Glomerular endothelial cell (primary cell): ENCODE measurements around the gene RPS6KA4. TPM values are rescaled to one million over a fixed set of nuclear protein-coding genes. Genes with fewer than 3 reads are reported as not detected.

ENCODE experiments used
- DNase-seq: peaks from one replicate; pipeline ENCODE4 v3.0.0-alpha.2; 2011; ENCODE audit warnings: low read depth, low spot score; ENCODE audit errors: extremely low read depth
- total RNA-seq: library from RNA; depleted of rRNA; stranded (reverse); fragments of >200 nt; gene quantifications from 2 replicates; pipeline ENCODE4 v1.2.3, GENCODE V29; 2015

Gene RPS6KA4
- total RNA-seq, 1 donor from 2014 or later: 42.1 TPM

GRCh38 chr11:64384028-64384737 lies 25.2 kb downstream of the RPS6KA4 start:
- DNase-seq: no peak

- DNase-seq: no peak
These were observed 26.3 kb downstream of the RPS6KA4 start for GRCh38 chr11:64384981-64385944.

- DNase-seq: no peak
These were observed 27.2 kb downstream of the RPS6KA4 start for GRCh38 chr11:64385945-64386704.

- no peak for DNase-seq
These were observed 29.0 kb downstream of the RPS6KA4 start for GRCh38 chr11:64387916-64388315.

GRCh38 chr11:64388894-64389293 lies 29.9 kb downstream of the RPS6KA4 start:
- DNase-seq: no peak

- DNase-seq: no peak
These were observed 30.9 kb downstream of the RPS6KA4 start for GRCh38 chr11:64389851-64390250.

GRCh38 chr11:64390558-64390957 lies 31.6 kb downstream of the RPS6KA4 start:
- no peak for DNase-seq

GRCh38 chr11:64391839-64392238 lies 32.9 kb downstream of the RPS6KA4 start:
- no peak for DNase-seq

- DNase-seq: no peak
These were observed 36.6 kb downstream of the RPS6KA4 start for GRCh38 chr11:64395545-64396078.

- DNase-seq: no peak
These were observed 37.2 kb downstream of the RPS6KA4 start for GRCh38 chr11:64396079-64396591.

- DNase-seq: no peak
These were observed 41.1 kb downstream of the RPS6KA4 start for GRCh38 chr11:64400102-64400501.

GRCh38 chr11:64400667-64401066 lies 41.7 kb downstream of the RPS6KA4 start:
- no peak for DNase-seq

- no peak for DNase-seq
These were observed 42.8 kb downstream of the RPS6KA4 start for GRCh38 chr11:64401775-64402174.

GRCh38 chr11:64403106-64403505 lies 44.1 kb downstream of the RPS6KA4 start:
- no peak for DNase-seq

GRCh38 chr11:64406221-64406946 lies 47.4 kb downstream of the RPS6KA4 start:
- DNase-seq: no peak

- DNase-seq: no peak
These were observed 48.3 kb downstream of the RPS6KA4 start for GRCh38 chr11:64407221-64407620.

- DNase-seq: no peak
These were observed 48.7 kb downstream of the RPS6KA4 start for GRCh38 chr11:64407630-64408029.

- no peak for DNase-seq
These were observed 50.3 kb downstream of the RPS6KA4 start for GRCh38 chr11:64409278-64409677.

GRCh38 chr11:64409707-64410403 lies 50.9 kb downstream of the RPS6KA4 start:
- no peak for DNase-seq
